SU-DHL-6 (cell line): ENCODE measurements around the gene SLC25A13.

ENCODE experiments used
- CTCF ChIP-seq: fragments of 200-600 bp; sonication (generic); IDR thresholded peaks from one replicate; pipeline ENCODE4 v1.5.1; 2017; ENCODE audit warnings: antibody characterized with exemption, mild to moderate bottlenecking, low read length, moderate library complexity; ENCODE audit not compliant: insufficient read depth, poor library complexity, severe bottlenecking
- EZH2phosphoT487 ChIP-seq: fragments of 200-600 bp; sonication (generic), shearing (Covaris generic); conservative IDR thresholded peaks from 2 replicates; pipeline ENCODE4 v1.6.1; 2018; ENCODE audit warnings: mild to moderate bottlenecking, antibody characterized with exemption, low read length, moderate library complexity, mixed read lengths

GRCh38 chr7:96303105-96303685 lies 18.7 kb downstream of the SLC25A13 start:
- TF ChIP-seq CTCF (no peak), EZH2phosphoT487 (no peak)
